OCI-LY1 (cell line): ENCODE results near the gene LRP1.

Source experiments
- H2AFZ ChIP-seq: fragments of 200-600 bp; sonication (generic), shearing (Covaris generic); 2 replicates; pipeline ENCODE4 v1.6.0; 2014; ENCODE audit warnings: antibody characterized with exemption, mild to moderate bottlenecking, low read length
- H3F3A ChIP-seq: fragments of 200-600 bp; sonication (generic), shearing (Covaris generic); 2 replicates; pipeline ENCODE4 v1.6.0; 2014; ENCODE audit warnings: mild to moderate bottlenecking, antibody characterized with exemption, low read length, moderate library complexity; ENCODE audit not compliant: insufficient read depth
- H3K27ac ChIP-seq: fragments of 200-600 bp; sonication (generic); 2 replicates; pipeline ENCODE4 v1.5.1; 2014; ENCODE audit warnings: low read length, mixed run types, mild to moderate bottlenecking, low read depth; ENCODE audit not compliant: poor library complexity, severe bottlenecking
- H3K27me3 ChIP-seq: fragments of 200-600 bp; sonication (generic); 2 replicates; pipeline ENCODE4 v1.6.0; 2014; ENCODE audit warnings: antibody characterized with exemption, mild to moderate bottlenecking, low read length, moderate library complexity; ENCODE audit not compliant: insufficient read depth
- H3K36me3 ChIP-seq: fragments of 200-600 bp; sonication (generic); 2 replicates; pipeline ENCODE4 v1.6.1; 2014; ENCODE audit warnings: mild to moderate bottlenecking, antibody characterized with exemption, low read length, moderate library complexity, mixed read lengths; ENCODE audit not compliant: insufficient read depth
- H3K4me1 ChIP-seq: fragments of 200-600 bp; sonication (generic); 2 replicates; pipeline ENCODE4 v1.5.1; 2014; ENCODE audit warnings: mild to moderate bottlenecking, low read length, moderate library complexity; ENCODE audit not compliant: insufficient read depth, severe bottlenecking
- H3K4me2 ChIP-seq: fragments of 200-600 bp; sonication (generic), shearing (Covaris generic); 2 replicates; pipeline ENCODE4 v1.6.1; 2014; ENCODE audit warnings: low read length
- H3K4me3 ChIP-seq: fragments of 200-600 bp; sonication (generic); 2 replicates; pipeline ENCODE4 v1.5.1; 2014; ENCODE audit warnings: low read length, low read depth, mild to moderate bottlenecking, mixed read lengths; ENCODE audit not compliant: poor library complexity, severe bottlenecking
- H3K79me2 ChIP-seq: fragments of 200-600 bp; shearing (Covaris generic); 2 replicates; pipeline ENCODE4 v1.6.1; 2016; ENCODE audit warnings: mixed run types, low read length, mixed read lengths; ENCODE audit not compliant: insufficient read depth
- H3K9ac ChIP-seq: fragments of 200-600 bp; sonication (generic), shearing (Covaris generic); 2 replicates; pipeline ENCODE4 v1.6.1; 2014; ENCODE audit warnings: mild to moderate bottlenecking, low read length, mixed read lengths
- H3K9me2 ChIP-seq: fragments of 200-600 bp; sonication (generic), shearing (Covaris generic); 2 replicates; pipeline ENCODE4 v1.6.1; 2014; ENCODE audit warnings: low read depth, mild to moderate bottlenecking, low read length, mixed read lengths
- H3K9me3 ChIP-seq: fragments of 200-600 bp; shearing (Covaris generic); 2 replicates; pipeline ENCODE4 v1.6.1; 2014; ENCODE audit warnings: low read length, mixed read lengths
- H4K20me1 ChIP-seq: fragments of 200-600 bp; sonication (generic), shearing (Covaris generic); 2 replicates; pipeline ENCODE4 v1.6.0; 2016; ENCODE audit warnings: mild to moderate bottlenecking, low read length; ENCODE audit not compliant: insufficient read depth
- CTCF ChIP-seq: fragments of 200-600 bp; sonication (generic), shearing (Covaris generic); IDR thresholded peaks from 2 replicates; pipeline ENCODE4 v1.5.1; 2017; ENCODE audit warnings: mild to moderate bottlenecking, antibody characterized with exemption, low read length, moderate library complexity, mixed read lengths
- EZH2 ChIP-seq: fragments of 200-600 bp; sonication (generic), shearing (Covaris generic); IDR thresholded peaks from 2 replicates; pipeline ENCODE4 v1.8.0; 2017; ENCODE audit warnings: borderline replicate concordance, mixed run types, mild to moderate bottlenecking, antibody characterized with exemption, low read length, moderate library complexity, mixed read lengths

The LRP1 gene

DNA sequence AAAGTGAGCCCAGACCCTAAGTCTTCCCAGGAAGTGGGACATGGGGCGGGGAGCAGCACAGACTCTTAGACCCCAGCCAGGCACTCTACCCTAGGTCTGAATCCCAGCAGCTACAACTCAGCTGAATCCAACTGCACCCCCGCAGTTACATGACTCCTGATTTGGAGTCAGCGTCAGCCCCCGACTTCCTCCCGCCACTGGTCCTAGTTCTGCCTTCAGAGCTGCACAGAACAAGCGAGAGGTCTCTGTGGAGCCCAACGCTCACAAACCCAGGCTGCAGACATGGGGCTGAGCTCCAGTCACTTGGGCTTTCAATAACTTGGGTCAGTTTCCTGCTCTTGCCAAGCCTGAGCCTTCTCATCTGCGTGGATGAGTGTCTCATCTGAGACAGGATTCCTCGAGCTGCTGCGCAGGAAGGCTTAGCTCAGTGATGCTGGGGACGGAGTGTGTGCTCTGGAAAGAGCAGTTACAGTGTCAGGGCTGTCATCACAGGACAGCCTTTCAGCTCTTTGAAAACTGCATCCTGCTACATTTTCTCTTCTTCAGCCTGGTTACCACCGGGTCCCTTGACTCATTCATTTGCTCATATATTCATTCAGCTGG is 57.7 kb downstream of the LRP1 start:
- Histone ChIP-seq H3K27ac (no peak overlapping the region), H4K20me1 (no peaks in the 10 kb centered on the region), H3K4me1 (no peaks in the 10 kb centered on the region), H3K79me2 (no peaks in the 10 kb centered on the region), H3F3A (no peaks in the 10 kb centered on the region), H3K9me2 (no peaks in the 10 kb centered on the region), H3K4me3 (no peak overlapping the region), H3K4me2 (no peak overlapping the region), H3K36me3 (no peaks in the 10 kb centered on the region), H3K27me3 (no peaks in the 10 kb centered on the region; the same call in 1 of the 2 replicates), H2AFZ (no peak overlapping the region), H3K9me3 (no peaks in the 10 kb centered on the region), H3K9ac (no peak overlapping the region)
- TF ChIP-seq EZH2 (no peak), CTCF (no peak)

- no peak overlapping the region for H3K4me3 ChIP-seq
- H2AFZ ChIP-seq, result no peak overlapping the region
- H3K9ac ChIP-seq, result no peak overlapping the region
- H3K4me1 ChIP-seq, result no peaks in the 10 kb centered on the region
- H3K27me3 ChIP-seq, result no peaks in the 10 kb centered on the region; the same call in 1 of the 2 replicates
- no peak overlapping the region for H3K4me2 ChIP-seq
- no peaks in the 10 kb centered on the region for H3K79me2 ChIP-seq
- no peaks in the 10 kb centered on the region for H3K9me2 ChIP-seq
- no peak for TF ChIP-seq CTCF
- no peak for TF ChIP-seq EZH2
- H3F3A ChIP-seq, result no peaks in the 10 kb centered on the region
- no peaks in the 10 kb centered on the region for H3K9me3 ChIP-seq
- H3K27ac ChIP-seq, result no peak overlapping the region
- H3K36me3 ChIP-seq, result no peaks in the 10 kb centered on the region
- H4K20me1 ChIP-seq, result no peaks in the 10 kb centered on the region
These were observed 59.2 kb downstream of the LRP1 start for GRCh38 chr12:57187222-57188089.

- H3K9me3 ChIP-seq, result no peaks in the 10 kb centered on the region
- no peak overlapping the region for H3K4me3 ChIP-seq
- no peak overlapping the region for H2AFZ ChIP-seq
- H3K27me3 ChIP-seq, result no peaks in the 10 kb centered on the region; the same call in 1 of the 2 replicates
- no peaks in the 10 kb centered on the region for H3F3A ChIP-seq
- no peak for TF ChIP-seq CTCF
- TF ChIP-seq EZH2, result no peak
- H3K36me3 ChIP-seq, result no peaks in the 10 kb centered on the region
- no peaks in the 10 kb centered on the region for H3K4me1 ChIP-seq
- H3K4me2 ChIP-seq, result no peak overlapping the region
- H3K27ac ChIP-seq, result no peak overlapping the region
- H3K79me2 ChIP-seq, result no peaks in the 10 kb centered on the region
- H3K9ac ChIP-seq, result no peak overlapping the region
- no peaks in the 10 kb centered on the region for H3K9me2 ChIP-seq
- H4K20me1 ChIP-seq, result no peaks in the 10 kb centered on the region
These were observed 59.8 kb downstream of the LRP1 start for GRCh38 chr12:57188090-57188425.
